HG03175 (cell line): ENCODE results near the gene PEMT.

Source experiments
- ATAC-seq: cut with Tn5 transposase; IDR thresholded peaks from one replicate; pipeline ENCODE4 v1.9.1; 2021; ENCODE audit warnings: mild to moderate bottlenecking, moderate library complexity; ENCODE audit not compliant: unreplicated experiment

Gene PEMT

DNA sequence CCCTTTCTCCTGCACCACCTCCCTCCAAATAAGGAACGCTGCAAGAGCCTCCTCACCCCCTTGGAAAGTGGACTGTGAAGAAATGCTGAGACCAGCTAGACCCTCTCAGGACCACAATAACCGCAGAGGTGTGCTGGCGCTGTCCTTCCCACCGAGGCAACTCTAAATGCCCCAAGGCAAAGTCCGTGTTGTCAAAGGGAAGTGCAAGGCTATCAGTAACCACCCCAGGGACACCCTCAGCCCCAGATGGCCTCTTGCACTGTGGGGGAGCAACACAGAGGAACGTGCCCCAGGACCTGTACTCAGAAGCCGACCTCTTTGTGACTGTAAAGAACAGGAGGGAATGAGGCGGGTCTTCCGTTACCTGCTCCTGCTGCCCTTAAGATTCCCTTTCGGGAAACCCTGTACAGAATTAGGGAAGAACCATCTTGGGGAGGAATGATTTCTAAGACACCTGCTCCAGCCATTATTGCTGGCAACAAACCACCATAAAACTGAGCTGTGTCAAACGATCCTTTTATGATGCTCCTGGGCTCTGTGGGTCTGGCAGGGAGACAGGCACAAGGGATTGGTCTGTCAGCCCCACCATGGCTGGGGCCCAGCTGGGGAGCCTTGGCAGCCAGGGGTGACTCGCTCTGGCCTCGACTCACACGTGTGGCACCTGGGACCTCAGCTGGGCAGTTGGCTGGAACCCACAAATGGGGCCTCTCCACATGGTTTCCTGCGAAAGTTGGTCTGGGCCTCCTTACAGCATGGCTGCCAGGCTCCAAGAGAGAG, 129.3 kb downstream of the PEMT start:
- ATAC-seq = no peak

DNA sequence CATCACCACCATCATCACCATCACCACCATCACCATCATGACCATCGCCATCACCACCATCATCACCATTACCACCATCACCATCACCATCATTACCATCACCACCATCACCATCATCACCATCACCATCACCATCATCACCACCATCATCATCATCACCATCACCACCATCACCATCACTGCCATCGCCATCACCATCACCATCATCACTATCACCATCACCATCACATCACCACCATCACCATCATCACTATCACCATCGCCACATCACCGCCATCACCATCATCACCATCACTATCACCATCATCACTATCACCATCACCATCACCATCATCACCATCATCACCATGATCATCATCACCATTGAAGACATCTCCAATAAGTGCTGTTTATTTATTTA, 131.5 kb downstream of the PEMT start:
- ATAC-seq = no peak

DNA sequence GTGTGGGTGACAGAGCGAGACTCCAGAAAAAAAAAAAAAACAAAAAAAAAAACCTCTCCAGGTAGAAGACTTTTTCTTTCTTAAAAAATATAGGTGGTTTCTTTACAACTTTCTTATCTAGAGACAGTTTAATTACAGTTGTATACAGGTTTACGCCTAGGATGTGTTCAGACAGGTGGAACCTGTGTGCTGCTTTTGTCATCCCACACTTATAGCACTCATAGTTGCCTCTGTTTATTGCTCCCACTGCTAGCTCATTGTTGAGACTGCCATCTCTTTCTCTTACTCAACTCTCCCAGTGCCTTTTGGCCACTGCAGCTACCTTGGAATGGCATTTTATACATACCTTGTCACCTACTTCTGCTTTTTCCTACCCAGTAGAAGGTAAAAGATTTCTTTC, 133.8 kb downstream of the PEMT start:
- no peak for ATAC-seq

DNA sequence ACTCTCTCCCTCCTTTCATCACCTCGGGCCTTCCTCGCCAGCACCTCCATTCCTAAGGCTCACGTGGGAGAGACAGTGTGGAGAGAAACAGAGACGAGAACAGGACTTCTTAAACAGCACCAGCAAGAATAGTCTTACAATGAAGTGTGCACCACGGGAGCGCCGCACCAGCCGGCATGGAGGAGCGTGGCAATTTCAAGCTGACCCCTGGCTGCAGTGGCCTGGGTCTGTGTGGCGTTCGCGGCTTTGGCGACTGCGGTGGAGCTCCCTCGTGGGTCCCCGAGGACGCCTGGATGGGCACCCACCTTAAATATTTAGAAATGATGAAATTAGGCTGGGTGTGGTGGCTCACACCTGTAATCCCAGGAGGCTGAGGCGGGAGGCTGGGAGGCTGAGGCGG, 135.3 kb downstream of the PEMT start:
- no peak for ATAC-seq
